ENCODE results near the gene GSTA2.

- TF ChIP-seq BHLHE40 (IDR thresholded peaks at IDR 0.05; ENCODE audit: borderline replicate concordance) (no peak), SP1 (IDR thresholded peaks at IDR 0.05) (no peak), ELF4 (IDR thresholded peaks at IDR 0.05) (no peak), TARDBP (IDR thresholded peaks at IDR 0.05) (no peak), ARNT (IDR thresholded peaks at IDR 0.05) (no peak), SUZ12 (IDR thresholded peaks at IDR 0.05) (no peak), NFRKB (IDR thresholded peaks at IDR 0.05) (no peak), FOXA1 (IDR thresholded peaks at IDR 0.05) (no peak), CTBP1 (IDR thresholded peaks at IDR 0.05; ENCODE audit: borderline replicate concordance) (no peak), FOXK2 (IDR thresholded peaks at IDR 0.05) (no peak), HDGF (IDR thresholded peaks at IDR 0.05; ENCODE audit: borderline replicate concordance) (no peak)
These were observed 37.6 kb downstream of the GSTA2 start for GRCh38 chr6:52725535-52726192.

Measured in HEK293T (cell line).